Stimulated activated CD8-positive, alpha-beta memory T cell treated with anti-CD3 and anti-CD28 coated beads, Interleukin-15, amount 100 ng/mL, for 24 hours (primary cell): Measurements from ENCODE around the gene MYEF2.

Experiments
- DNase-seq: peaks from one replicate; pipeline ENCODE4 v3.0.0-alpha.2; 2020; ENCODE audit warnings: low read depth

The MYEF2 gene

GRCh38 chr15:48087844-48088243 lies 90.3 kb downstream of the MYEF2 start:
- no peak for DNase-seq

GRCh38 chr15:48086576-48086975 lies 91.5 kb downstream of the MYEF2 start:
- DNase-seq: no peak

- DNase-seq: no peak
Observed at GRCh38 chr15:48086133-48086532, 92.0 kb downstream of the MYEF2 start.

- no peak for DNase-seq
Observed at GRCh38 chr15:48085591-48085930, 92.5 kb downstream of the MYEF2 start.

GRCh38 chr15:48084759-48085590 lies 93.1 kb downstream of the MYEF2 start:
- DNase-seq: no peak
